ENCODE measurements around the gene KDM7A.

Gene KDM7A

DNA sequence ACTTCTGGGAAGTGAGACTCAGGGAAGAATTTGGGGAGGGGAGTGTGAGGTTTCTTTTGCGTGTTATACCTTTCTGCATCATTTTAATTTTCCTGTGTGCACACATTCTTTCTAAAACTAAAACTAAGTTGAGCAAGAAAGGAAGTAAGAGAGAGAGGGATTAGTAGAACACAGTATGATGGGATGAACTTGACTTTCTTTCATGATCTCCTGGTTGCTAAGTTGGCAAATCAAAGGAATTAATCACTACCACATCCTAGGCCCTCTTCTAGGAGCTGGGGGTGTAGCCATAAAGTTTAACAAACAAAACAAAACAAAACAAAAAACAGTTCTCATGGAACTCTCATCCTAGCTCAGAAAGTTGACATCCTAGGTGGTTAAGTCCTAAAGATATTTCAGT, 19.1 kb upstream of the KDM7A start:
- no peaks in the 10 kb centered on the region for H3K9me3 ChIP-seq (ENCODE audit: control insufficient read depth, insufficient read depth, low read depth, low read length)
- no peak overlapping the region for H3K4me3 ChIP-seq (ENCODE audit: low read depth, low read length)
- no peak for TF ChIP-seq ZNF585B (tag by site-specific recombination; IDR thresholded peaks at IDR 0.05)
- no peak for TF ChIP-seq GLIS1 (tag by site-specific recombination; IDR thresholded peaks at IDR 0.05)
- TF ChIP-seq ZNF658 (tag by site-specific recombination; IDR thresholded peaks at IDR 0.05) = no peak
- CTCF ChIA-PET = no interaction called here
- POLR2A ChIA-PET = interaction anchor here (0.6 kb wide), 1 partner anchor 485 kb away, joined by 3 read pairs; no protein-coding TSS in a partner anchor
- no peaks in the 10 kb centered on the region for H3K4me1 ChIP-seq (ENCODE audit: control insufficient read depth, insufficient read depth, low read length)
- no peak overlapping the region for H3K27ac ChIP-seq (ENCODE audit: extremely low read depth, low read depth, low read length)
- no peaks in the 10 kb centered on the region for H3K36me3 ChIP-seq (ENCODE audit: control insufficient read depth in 2 of 2, insufficient read depth in 1 of 2, low read length in 2 of 2)

DNA sequence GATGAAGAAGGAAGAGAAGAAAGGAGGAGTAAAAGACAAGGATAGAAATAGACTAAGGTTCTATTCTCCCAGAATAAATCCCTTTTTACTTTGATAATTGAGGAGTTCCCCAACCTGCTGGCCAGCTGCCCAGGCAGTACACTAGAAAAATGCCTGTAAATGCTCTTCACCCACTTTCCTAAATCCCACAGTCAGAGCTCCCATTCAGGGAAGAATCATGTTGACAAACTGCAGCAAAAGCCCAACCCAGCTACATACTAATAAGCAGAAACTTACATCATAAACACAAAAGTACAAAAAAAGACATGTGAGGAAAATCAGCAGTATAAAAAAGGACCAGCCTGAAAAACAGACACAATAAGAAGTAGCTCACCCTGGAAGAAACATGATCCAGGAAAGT, 15.8 kb upstream of the KDM7A start:
- H3K9me3 ChIP-seq (ENCODE audit: control insufficient read depth, insufficient read depth, low read depth, low read length) = no peaks in the 10 kb centered on the region
- H3K4me3 ChIP-seq (ENCODE audit: low read depth, low read length) = no peak overlapping the region
- H3K27ac ChIP-seq (ENCODE audit: extremely low read depth, low read depth, low read length) = no peak overlapping the region
- ChIA-PET POLR2A (no interaction called here), CTCF (interaction anchor here (0.5 to 1.6 kb wide), 4 partner anchors 15 to 302 kb away, joined by 3 to 6 read pairs (median 4); no protein-coding TSS in a partner anchor)
- H3K36me3 ChIP-seq (ENCODE audit: control insufficient read depth in 2 of 2, insufficient read depth in 1 of 2, low read length in 2 of 2) = no peaks in the 10 kb centered on the region
- TF ChIP-seq TRIM28 (IDR thresholded peaks at IDR 0.05; ENCODE audit: borderline replicate concordance, low read length) = 0 out of 2 replicates have a peak, but pooled peaks have one; percentile 37
- TF ChIP-seq ZNF335 (tag by site-specific recombination; conservative IDR thresholded peaks at IDR 0.05) = peak; percentile 20; the same call in 1 of the 2 replicates
- no peak for TF ChIP-seq ZNF114 (tag by site-specific recombination; IDR thresholded peaks at IDR 0.05)
- TF ChIP-seq, protein P1, sequence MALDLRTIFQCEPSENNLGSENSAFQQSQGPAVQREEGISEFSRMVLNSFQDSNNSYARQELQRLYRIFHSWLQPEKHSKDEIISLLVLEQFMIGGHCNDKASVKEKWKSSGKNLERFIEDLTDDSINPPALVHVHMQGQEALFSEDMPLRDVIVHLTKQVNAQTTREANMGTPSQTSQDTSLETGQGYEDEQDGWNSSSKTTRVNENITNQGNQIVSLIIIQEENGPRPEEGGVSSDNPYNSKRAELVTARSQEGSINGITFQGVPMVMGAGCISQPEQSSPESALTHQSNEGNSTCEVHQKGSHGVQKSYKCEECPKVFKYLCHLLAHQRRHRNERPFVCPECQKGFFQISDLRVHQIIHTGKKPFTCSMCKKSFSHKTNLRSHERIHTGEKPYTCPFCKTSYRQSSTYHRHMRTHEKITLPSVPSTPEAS (tag by site-specific recombination; IDR thresholded peaks at IDR 0.05) = no peak
- no peaks in the 10 kb centered on the region for H3K4me1 ChIP-seq (ENCODE audit: control insufficient read depth, insufficient read depth, low read length)

DNA sequence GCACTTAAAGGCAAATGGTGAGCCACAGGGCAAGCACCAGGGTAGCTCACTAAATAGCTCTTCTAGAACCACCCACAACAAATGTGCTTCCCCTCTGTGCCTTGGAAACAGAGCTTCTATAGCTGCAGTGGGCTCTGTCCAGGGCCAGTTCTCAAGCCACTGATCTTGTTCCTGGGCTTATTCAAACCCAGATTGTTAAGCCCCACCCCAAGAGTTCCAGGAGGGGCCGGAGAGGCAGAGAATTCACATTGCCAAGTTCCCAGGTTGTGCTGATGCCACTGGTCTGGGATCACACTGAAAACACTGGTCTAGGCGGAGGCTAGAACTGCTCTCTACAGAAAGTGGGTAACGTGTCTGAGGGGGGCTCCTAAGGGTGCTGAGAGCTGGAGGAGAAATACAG, 15.4 kb upstream of the KDM7A start:
- TF ChIP-seq ZNF133 (tag by site-specific recombination; IDR thresholded peaks at IDR 0.05) = no peak
- TF ChIP-seq ZNF354C (tag by site-specific recombination; IDR thresholded peaks at IDR 0.05; ENCODE audit: borderline replicate concordance, low read depth) = no peak
- no peak for TF ChIP-seq ZNF19 (tag by site-specific recombination; IDR thresholded peaks at IDR 0.05; ENCODE audit: low read depth)
- no peak for TF ChIP-seq ZBTB20 (tag by site-specific recombination; IDR thresholded peaks at IDR 0.05)
- TF ChIP-seq ZFP3 (tag by site-specific recombination; IDR thresholded peaks at IDR 0.05; ENCODE audit: low read depth) = no peak
- no peak for TF ChIP-seq GLI4 (tag by site-specific recombination; IDR thresholded peaks at IDR 0.05)
- TF ChIP-seq SCRT1 (tag by site-specific recombination; IDR thresholded peaks at IDR 0.05; ENCODE audit: borderline replicate concordance) = no peak
- TF ChIP-seq, protein P2, sequence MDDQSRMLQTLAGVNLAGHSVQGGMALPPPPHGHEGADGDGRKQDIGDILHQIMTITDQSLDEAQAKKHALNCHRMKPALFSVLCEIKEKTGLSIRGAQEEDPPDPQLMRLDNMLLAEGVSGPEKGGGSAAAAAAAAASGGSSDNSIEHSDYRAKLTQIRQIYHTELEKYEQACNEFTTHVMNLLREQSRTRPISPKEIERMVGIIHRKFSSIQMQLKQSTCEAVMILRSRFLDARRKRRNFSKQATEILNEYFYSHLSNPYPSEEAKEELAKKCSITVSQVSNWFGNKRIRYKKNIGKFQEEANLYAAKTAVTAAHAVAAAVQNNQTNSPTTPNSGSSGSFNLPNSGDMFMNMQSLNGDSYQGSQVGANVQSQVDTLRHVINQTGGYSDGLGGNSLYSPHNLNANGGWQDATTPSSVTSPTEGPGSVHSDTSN (CRISPR knock-in tag; IDR thresholded peaks at IDR 0.05) = no peak
- no peak for TF ChIP-seq ZNF391 (tag by site-specific recombination; IDR thresholded peaks at IDR 0.05; ENCODE audit: borderline replicate concordance, low read depth)
- TF ChIP-seq ZEB2 (tag by site-specific recombination; IDR thresholded peaks at IDR 0.05) = no peak
- TF ChIP-seq ZNF324 (tag by site-specific recombination; IDR thresholded peaks at IDR 0.05) = no peak
- TF ChIP-seq HOXC10 (CRISPR knock-in tag; IDR thresholded peaks at IDR 0.05) = no peak
- TF ChIP-seq, protein P3, sequence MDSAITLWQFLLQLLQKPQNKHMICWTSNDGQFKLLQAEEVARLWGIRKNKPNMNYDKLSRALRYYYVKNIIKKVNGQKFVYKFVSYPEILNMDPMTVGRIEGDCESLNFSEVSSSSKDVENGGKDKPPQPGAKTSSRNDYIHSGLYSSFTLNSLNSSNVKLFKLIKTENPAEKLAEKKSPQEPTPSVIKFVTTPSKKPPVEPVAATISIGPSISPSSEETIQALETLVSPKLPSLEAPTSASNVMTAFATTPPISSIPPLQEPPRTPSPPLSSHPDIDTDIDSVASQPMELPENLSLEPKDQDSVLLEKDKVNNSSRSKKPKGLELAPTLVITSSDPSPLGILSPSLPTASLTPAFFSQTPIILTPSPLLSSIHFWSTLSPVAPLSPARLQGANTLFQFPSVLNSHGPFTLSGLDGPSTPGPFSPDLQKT (IDR thresholded peaks at IDR 0.05; ENCODE audit: borderline replicate concordance, low read depth, low read length) = no peak
- no peak for TF ChIP-seq FEZF1 (tag by site-specific recombination; IDR thresholded peaks at IDR 0.05)
- TF ChIP-seq, protein P4, sequence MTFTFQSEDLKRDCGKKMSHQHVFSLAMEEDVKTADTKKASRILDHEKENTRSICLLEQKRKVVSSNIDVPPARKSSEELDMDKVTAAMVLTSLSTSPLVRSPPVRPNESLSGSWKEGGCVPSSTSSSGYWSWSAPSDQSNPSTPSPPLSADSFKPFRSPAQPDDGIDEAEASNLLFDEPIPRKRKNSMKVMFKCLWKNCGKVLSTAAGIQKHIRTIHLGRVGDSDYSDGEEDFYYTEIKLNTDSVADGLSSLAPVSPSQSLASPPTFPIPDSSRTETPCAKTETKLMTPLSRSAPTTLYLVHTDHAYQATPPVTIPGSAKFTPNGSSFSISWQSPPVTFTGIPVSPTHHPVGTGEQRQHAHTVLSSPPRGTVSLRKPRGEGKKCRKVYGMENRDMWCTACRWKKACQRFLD (tag by site-specific recombination; IDR thresholded peaks at IDR 0.05) = no peak
- TF ChIP-seq, protein P5, sequence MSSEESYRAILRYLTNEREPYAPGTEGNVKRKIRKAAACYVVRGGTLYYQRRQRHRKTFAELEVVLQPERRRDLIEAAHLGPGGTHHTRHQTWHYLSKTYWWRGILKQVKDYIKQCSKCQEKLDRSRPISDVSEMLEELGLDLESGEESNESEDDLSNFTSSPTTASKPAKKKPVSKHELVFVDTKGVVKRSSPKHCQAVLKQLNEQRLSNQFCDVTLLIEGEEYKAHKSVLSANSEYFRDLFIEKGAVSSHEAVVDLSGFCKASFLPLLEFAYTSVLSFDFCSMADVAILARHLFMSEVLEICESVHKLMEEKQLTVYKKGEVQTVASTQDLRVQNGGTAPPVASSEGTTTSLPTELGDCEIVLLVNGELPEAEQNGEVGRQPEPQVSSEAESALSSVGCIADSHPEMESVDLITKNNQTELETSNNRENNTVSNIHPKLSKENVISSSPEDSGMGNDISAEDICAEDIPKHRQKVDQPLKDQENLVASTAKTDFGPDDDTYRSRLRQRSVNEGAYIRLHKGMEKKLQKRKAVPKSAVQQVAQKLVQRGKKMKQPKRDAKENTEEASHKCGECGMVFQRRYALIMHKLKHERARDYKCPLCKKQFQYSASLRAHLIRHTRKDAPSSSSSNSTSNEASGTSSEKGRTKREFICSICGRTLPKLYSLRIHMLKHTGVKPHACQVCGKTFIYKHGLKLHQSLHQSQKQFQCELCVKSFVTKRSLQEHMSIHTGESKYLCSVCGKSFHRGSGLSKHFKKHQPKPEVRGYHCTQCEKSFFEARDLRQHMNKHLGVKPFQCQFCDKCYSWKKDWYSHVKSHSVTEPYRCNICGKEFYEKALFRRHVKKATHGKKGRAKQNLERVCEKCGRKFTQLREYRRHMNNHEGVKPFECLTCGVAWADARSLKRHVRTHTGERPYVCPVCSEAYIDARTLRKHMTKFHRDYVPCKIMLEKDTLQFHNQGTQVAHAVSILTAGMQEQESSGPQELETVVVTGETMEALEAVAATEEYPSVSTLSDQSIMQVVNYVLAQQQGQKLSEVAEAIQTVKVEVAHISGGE (tag by site-specific recombination; conservative IDR thresholded peaks at IDR 0.05; ENCODE audit: low read depth) = no peak
- TF ChIP-seq ZNF555 (tag by site-specific recombination; conservative IDR thresholded peaks at IDR 0.05) = no peak
- no peaks in the 10 kb centered on the region for H3K9me3 ChIP-seq (ENCODE audit: control insufficient read depth, insufficient read depth, low read depth, low read length)
- H3K27ac ChIP-seq (ENCODE audit: extremely low read depth, low read depth, low read length) = no peak overlapping the region
- no peaks in the 10 kb centered on the region for H3K36me3 ChIP-seq (ENCODE audit: control insufficient read depth in 2 of 2, insufficient read depth in 1 of 2, low read length in 2 of 2)
- no peak overlapping the region for H3K4me3 ChIP-seq (ENCODE audit: low read depth, low read length)
- H3K4me1 ChIP-seq (ENCODE audit: control insufficient read depth, insufficient read depth, low read length) = no peaks in the 10 kb centered on the region
- ChIA-PET POLR2A (no interaction called here), CTCF (interaction anchor here (0.6 to 1.6 kb wide), 2 partner anchors 14 to 134 kb away, joined by 4 to 6 read pairs; no protein-coding TSS in a partner anchor)

All from HEK293 (cell line).